H1 (cell line): ENCODE measurements around the gene MAP4K4.

Experiments used
- EZH2 ChIP-seq: fragments of 200-600 bp; sonication (generic); IDR thresholded peaks from 2 replicates; pipeline ENCODE4 v1.7.1; 2012; ENCODE audit warnings: low read depth, mild to moderate bottlenecking, moderate library complexity, low read length, inconsistent platforms; ENCODE audit not compliant: severe bottlenecking
- FOSL1 ChIP-seq: IDR thresholded peaks from 2 replicates; pipeline ENCODE4 v1.6.1; 2011; ENCODE audit warnings: mild to moderate bottlenecking, low read depth, low read length, moderate library complexity; ENCODE audit not compliant: insufficient read depth
- MAFK ChIP-seq: IDR thresholded peaks from 2 replicates; pipeline ENCODE4 v1.6.1; 2012; ENCODE audit warnings: low read depth, mild to moderate bottlenecking, improper control_type of control experiment, low read length
- RFX5 ChIP-seq: IDR thresholded peaks from 2 replicates; pipeline ENCODE4 v1.6.1; 2011; ENCODE audit warnings: low read depth, low read length, improper control_type of control experiment, borderline replicate concordance
- ZNF274 ChIP-seq: IDR thresholded peaks from 2 replicates; pipeline ENCODE4 v1.7.0; 2012; ENCODE audit warnings: low read length, borderline replicate concordance; ENCODE audit errors: extremely low read depth

- TF ChIP-seq EZH2 = no peak
- TF ChIP-seq MAFK = no peak
- TF ChIP-seq RFX5 = no peak
- TF ChIP-seq ZNF274 = no peak
- TF ChIP-seq FOSL1 = no peak
Observed at GRCh38 chr2:101900375-101900774, 202.9 kb downstream of the MAP4K4 start.
